ENCODE data around the gene EFNA1.

EFNA1 gene

DNA sequence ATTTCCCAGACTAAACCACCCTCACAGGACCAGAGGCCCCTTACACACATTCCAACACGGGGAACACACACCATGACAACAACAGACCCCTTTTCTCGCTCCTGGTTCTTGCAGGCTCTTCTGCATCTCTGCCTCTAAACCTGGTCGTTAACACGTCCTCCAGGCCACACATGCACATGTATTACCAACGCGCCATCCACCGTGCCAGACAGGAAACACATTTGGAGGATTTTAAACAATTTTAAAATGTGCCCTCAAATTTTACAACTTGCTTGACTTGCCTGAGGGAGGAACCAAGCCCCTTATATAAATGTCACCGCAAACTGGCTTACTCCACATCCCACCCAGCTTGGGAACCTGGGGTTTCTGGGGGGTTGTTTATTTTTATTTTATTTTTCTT, 16.9 kb upstream of the EFNA1 start:
- TF ChIP-seq, protein P1, sequence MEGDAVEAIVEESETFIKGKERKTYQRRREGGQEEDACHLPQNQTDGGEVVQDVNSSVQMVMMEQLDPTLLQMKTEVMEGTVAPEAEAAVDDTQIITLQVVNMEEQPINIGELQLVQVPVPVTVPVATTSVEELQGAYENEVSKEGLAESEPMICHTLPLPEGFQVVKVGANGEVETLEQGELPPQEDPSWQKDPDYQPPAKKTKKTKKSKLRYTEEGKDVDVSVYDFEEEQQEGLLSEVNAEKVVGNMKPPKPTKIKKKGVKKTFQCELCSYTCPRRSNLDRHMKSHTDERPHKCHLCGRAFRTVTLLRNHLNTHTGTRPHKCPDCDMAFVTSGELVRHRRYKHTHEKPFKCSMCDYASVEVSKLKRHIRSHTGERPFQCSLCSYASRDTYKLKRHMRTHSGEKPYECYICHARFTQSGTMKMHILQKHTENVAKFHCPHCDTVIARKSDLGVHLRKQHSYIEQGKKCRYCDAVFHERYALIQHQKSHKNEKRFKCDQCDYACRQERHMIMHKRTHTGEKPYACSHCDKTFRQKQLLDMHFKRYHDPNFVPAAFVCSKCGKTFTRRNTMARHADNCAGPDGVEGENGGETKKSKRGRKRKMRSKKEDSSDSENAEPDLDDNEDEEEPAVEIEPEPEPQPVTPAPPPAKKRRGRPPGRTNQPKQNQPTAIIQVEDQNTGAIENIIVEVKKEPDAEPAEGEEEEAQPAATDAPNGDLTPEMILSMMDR (IDR thresholded peaks at IDR 0.05) = no peak

DNA sequence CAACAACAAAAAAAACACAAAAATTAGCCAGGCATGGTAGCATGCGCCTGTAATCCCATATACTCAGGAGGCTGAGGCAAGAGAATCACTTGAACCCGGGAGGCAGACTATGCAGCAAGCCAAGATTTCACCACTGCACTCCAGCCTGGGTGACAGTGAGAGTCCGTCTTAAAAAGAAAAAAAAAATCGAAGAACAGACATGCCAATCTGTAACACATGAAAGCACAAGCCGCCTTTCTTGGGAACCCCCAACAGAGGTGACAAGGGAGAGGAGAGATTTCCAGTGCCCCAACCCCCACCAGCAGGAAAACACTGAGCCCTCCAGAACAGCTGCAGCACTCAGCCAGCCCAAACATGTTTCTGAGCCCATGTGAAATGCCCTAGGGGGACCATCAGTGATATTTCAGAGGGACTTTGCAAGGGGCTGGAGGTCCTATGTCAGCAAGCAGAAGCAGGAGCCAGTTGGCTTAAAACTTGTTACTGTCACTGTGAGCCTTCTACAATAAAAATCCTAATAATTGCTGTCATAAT, 14.2 kb upstream of the EFNA1 start:
- TF ChIP-seq, protein P1 (IDR thresholded peaks at IDR 0.05) = no peak

DNA sequence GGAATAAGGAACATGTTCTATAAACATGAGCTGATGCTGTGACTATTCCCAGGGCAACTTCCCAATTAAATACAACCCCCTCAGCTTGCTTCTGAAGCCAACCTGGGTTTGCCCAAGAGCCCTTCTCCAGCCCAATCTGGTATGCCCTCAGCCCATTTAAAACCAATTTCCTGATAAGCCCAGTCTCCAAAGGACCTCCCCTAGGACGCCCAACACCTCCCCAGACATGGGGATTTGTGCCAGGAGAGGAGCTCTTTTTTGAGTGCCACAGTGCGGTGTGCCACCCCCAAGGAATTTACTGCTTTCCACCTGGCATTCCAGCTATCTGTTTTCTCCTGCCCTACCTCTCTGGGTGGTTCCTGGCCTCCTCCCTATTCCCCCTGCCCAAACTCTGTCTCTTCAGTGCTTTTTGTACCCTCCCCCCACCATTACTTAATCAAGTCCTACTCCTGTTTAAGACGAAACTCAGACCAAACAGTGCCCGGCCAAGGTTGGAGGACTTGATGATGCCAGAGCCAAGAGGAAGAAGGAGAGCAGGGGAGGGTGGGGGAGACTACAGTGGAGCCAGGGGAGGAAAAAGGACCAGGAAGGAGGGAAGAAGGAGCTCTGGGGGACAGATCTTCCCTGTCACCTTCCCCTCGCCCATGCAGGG, 11.4 kb upstream of the EFNA1 start:
- TF ChIP-seq, protein P1 (IDR thresholded peaks at IDR 0.05) = no peak

DNA sequence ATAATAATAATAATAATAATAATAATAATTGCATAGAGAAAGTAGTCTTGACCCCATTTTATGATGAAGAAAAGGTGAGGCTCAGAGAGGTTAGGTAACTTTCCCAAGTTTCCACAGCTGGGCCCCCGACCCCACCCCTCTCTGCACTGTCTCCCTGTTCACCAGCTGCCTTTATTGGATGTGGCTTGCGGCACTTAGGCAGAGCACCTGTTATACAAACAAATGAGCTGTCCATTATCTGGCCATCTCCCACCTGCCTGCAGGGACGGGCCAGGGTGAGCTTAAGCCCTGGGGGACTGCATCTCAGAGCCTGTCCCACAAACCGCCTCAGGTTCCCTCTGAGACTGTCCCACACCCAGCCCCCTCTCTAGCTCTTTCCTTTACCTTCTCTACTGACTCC, 10.1 kb upstream of the EFNA1 start:
- TF ChIP-seq, protein P1 (IDR thresholded peaks at IDR 0.05) = no peak

DNA sequence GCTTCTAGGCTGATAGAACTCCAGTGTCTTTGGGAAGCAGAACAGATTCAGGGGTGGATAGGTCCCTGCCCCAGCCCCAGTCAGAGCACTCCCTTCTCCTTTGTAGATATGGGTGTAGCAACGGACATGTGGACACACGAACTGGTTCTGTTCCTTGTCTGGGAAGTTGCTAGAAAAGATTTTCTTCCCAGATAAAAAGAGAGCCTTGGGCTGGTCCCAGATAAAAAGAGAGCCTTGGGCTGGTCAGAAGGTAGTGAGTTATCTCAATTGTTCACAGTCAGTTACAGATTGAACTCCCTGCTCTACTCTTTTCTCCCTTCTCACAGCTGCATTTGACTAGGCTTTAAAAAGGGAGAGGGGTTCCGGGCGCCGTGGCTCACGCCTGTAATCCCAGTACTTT, 7.4 kb upstream of the EFNA1 start:
- TF ChIP-seq, protein P1 (IDR thresholded peaks at IDR 0.05) = no peak

DNA sequence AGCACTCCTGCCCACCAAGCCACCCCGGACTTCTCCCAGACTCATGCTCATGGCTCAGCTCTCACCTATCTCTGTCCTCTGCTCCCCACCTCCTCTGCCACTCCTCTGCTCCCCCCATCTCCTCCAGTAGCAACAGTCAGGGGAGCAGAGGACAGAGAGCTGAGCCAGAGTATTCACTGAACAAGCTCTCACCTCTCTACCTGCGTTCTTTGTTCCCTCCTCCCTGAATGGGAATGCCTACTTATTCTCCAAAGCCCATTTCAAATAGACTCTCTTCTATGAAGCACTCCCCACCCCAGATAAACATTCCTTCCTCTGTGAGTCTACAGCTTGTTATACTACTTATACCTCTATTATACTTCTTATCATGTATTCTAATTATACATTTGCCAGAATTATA, 6.4 kb upstream of the EFNA1 start:
- TF ChIP-seq, protein P1 (IDR thresholded peaks at IDR 0.05) = no peak

DNA sequence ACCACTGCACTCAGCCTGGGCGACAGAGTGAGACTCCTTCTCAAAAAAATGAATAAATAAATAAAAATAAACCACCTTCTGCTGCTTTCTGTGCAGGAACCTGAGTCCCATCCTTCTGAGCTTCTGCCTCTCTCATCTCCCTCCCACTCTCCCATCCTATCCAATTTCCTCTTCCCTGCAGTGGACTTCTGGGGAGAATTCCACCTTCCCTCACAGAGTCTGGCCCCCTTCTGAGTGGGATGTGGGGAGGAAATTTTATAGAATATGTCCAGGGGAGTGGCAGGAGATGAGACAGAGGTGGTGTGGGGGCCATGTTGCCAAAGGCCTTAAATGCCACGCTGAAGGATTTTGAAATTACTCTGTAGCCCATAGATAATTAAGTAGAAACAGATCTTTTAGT, 5.4 kb upstream of the EFNA1 start:
- TF ChIP-seq, protein P1 (IDR thresholded peaks at IDR 0.05) = no peak

DNA sequence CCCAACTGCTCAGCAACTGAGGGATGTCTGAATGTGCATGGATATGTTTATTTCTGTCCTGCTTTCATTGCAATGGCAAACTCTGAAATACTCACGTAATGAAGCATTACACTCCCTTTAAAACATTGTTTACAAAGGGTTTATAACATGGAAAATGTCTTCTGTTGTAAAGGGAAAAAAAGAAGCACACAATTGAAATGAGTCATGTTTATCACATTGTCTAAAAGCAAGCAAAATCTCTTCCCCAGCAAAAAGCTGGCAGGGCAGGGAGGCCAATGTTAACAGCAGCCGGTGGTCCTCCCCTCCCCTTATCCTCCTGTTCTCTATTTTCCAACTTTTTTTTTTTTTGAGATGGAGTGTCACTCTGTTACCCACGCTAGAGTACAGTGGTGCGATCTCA, 3.9 kb upstream of the EFNA1 start:
- TF ChIP-seq, protein P1 (IDR thresholded peaks at IDR 0.05) = no peak

All from LNCAP (cell line).